NT2/D1 (cell line): Measurements from ENCODE around the gene RRM2.

Source experiments
- YY1 ChIP-seq: IDR thresholded peaks from 2 replicates; pipeline ENCODE4 v1.6.1; 2011; ENCODE audit not compliant: insufficient read length, insufficient read depth
- ZNF274 ChIP-seq: IDR thresholded peaks from 2 replicates; pipeline ENCODE4 v1.6.1; 2011; ENCODE audit warnings: mild to moderate bottlenecking, low read depth, low read length

GRCh38 chr2:10125842-10126631 lies 3.5 kb downstream of the RRM2 start:
- no peak for TF ChIP-seq ZNF274
- no peak for TF ChIP-seq YY1
